ENCODE data around the gene ZNRF1.

- TF ChIP-seq CEBPB (IDR thresholded peaks at IDR 0.05; ENCODE audit: low read depth, low read length) (no peak), CTCF (IDR thresholded peaks at IDR 0.05; ENCODE audit: control extremely low read depth in 1 of 3, insufficient read depth in 1 of 3, low read depth in 1 of 3, low read length in 3 of 3) (no peak), POLR2AphosphoS5 (IDR thresholded peaks at IDR 0.05; ENCODE audit: low read depth, low read length) (no peak)
Observed at GRCh38 chr16:75074304-75074793, 75.5 kb downstream of the ZNRF1 start.

Measured in H1 (cell line).